Umbilical cord (tissue), 2 donors: Measurements from ENCODE around the gene GDF3. TPM values are rescaled to one million over a fixed set of nuclear protein-coding genes. Genes with fewer than 3 reads are reported as not detected.
"Not testable (repeated sequence)": the region's sequence is repeated elsewhere in the genome, so short reads cannot be mapped to it uniquely, and the experiment has no call there.

Source experiments
- DNase-seq: peaks from one replicate; pipeline ENCODE4 v3.0.0-alpha.2; 2015; ENCODE audit warnings: low spot score
- total RNA-seq: library from RNA; depleted of rRNA; stranded (reverse); fragments of >200 nt; gene quantifications from one replicate; pipeline ENCODE4 v1.2.3, GENCODE V29; 2014; ENCODE audit warnings: low replicate concordance; ENCODE audit not compliant: insufficient read depth

GDF3 gene
- 2.9 TPM for total RNA-seq

GRCh38 chr12:7695566-7696197 is at the start of gene GDF3:
GDF3 (minus strand) TSS chr12:7695775; CDS start chr12:7695728, 47 bp downstream.
- DNase-seq: peak; percentile 9

GRCh38 chr12:7732993-7733392 is 37.4 kb upstream of the GDF3 start:
- no peak for DNase-seq

GRCh38 chr12:7731486-7731885 is 35.9 kb upstream of the GDF3 start:
- DNase-seq: peak; percentile 80

DNA sequence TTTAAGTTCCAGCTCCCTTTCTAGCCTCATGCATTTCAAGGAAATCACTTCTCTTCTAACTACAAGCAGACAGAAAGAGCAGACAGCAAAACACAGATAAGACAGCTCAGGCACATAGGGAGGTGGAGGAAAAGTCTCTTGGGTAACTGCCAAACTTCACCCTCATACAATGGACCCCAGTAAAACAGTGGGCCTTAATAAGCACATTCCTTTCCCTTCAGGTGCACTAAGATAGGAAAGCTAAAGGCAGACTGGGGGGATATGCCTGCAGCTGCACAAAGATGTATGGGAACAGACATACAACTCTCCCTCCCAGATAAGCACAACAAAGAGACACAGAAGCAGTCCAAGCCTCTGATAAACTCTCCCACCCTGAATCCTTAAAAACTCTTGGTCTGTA is 35.4 kb upstream of the GDF3 start:
- DNase-seq: peak; percentile 27

- no peak for DNase-seq
These were observed 34.2 kb upstream of the GDF3 start for GRCh38 chr12:7729746-7730145.

GRCh38 chr12:7723926-7724325 is 28.4 kb upstream of the GDF3 start:
- DNase-seq: peak; percentile 31

- DNase-seq: peak; percentile 88
These were observed 24.6 kb upstream of the GDF3 start for GRCh38 chr12:7719946-7720730.

- DNase-seq: no peak
These were observed 20.8 kb upstream of the GDF3 start for GRCh38 chr12:7716381-7716780.

DNA sequence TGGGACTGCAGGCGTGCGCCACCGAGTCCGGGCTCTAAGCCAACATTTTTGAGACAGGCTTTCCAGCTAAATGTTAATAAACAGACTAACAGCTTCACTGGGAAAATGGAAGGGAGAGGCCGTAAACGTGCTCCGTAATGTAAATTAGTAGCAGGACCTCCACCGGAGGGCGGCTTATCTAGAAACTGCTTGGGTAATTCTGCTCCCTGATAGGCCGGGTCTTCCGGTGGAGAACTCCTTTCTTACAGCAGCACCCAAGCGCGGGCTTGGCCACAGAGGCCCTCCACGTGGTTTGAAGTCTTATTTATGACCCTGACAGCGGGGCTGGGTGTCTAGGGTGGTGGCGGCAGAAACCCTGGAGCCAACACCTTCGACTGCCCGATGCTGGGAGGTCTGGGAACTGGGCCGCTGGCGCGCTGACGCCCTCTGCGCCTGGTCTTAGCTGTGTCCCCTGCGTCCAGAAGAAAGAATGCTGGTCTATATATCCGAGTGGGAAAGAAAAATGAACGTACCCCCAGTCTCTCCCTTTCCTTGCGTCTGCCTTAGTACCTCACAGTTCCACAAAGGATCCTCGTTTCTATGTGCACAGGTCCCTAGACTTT is 17.4 kb upstream of the GDF3 start:
- no peak for DNase-seq

DNA sequence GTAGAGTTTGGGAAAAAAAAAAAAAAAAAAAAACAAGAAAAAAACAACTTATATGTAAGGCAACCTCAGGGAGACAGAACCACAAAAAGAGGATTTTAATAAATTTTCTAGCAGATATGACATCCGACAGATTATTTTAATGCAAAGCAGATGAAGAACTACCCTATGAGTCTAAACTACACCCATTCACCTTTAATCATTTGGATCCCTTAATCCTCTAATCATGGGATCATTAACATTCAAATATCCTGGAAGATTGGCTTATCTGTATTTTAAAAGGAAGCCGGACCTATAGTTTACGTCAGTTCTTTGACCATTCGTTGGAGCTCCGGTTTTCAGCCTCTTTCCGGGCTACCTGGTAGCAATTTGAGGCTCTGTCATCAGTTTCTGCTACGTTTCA is 15.6 kb upstream of the GDF3 start, which contains the start of gene DPPA3:
TSS of gene DPPA3 (plus strand) at position 301 of the 400 bp plus-strand sequence. CDS start 138 bp downstream, outside the sequence.
- no peak for DNase-seq

DNA sequence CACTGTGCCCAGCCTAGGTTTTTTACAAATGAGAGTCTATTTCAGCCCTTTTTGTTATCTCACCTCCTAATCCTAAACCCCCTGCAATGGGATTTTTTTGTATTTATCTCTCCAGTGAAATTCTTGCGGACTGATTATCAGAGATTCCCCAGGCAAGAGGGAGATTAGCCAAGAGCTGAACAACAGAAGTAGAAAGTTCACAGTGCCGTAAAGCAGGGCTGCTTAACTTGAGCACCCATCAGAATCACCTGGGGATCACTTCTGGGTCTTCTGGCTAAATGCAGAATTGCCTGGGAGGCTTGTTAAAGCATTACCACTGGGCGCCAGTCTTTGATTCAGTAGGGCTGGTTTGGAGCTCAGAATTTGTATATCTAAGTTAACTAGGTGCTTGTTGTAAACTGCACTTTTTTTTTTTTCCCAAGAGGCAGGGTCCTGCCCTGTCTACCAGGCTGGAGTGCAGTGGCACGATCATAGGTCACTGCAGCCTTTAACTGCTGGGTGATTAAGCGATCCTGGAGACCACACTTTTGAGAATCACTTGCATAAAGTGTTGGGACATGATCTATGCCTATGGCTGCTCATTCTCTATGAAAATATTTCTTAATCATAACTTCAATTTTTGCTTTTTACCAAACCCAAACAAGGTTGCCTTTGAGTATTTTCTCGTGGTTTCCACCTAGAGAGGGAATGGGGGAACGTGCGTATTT is 14.5 kb upstream of the GDF3 start:
- peak; percentile 35 for DNase-seq

DNA sequence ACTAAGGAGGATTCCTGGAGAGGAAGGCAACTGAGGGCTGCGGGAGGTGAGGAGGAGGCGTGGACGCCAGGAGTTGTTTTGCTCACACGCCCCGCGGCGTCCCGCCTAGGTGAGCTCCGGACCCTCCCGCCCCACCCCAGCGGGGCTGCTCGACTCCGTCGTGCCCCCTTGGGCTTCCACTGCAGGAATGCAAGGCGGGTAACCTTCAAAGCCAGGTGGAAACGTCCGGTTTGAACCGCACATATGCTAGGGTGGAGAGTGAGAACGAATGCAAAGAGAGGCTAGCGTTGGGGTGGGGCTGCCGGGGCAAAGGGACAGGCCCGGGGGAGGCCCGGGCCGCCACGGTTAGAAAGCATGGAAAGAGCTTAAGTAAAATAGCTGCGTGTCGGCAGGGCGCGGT is 10.3 kb upstream of the GDF3 start:
- no peak for DNase-seq

DNA sequence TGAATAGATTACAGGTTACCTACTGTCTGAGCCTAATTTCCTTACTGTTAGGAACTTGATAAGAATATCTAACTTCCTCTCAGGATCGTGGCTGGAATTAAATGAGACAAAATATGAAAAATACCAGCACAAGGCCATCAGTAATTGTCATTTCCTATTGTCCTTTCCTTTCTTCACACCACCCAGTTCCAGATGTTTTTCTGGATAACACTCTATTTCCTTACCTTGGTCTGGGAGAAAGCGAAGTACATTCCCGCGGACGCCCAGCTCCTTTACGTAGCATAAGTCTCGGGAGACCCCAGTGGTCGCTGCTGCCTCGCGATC is 376 bp downstream of the GDF3 start:
- no peak for DNase-seq

DNA sequence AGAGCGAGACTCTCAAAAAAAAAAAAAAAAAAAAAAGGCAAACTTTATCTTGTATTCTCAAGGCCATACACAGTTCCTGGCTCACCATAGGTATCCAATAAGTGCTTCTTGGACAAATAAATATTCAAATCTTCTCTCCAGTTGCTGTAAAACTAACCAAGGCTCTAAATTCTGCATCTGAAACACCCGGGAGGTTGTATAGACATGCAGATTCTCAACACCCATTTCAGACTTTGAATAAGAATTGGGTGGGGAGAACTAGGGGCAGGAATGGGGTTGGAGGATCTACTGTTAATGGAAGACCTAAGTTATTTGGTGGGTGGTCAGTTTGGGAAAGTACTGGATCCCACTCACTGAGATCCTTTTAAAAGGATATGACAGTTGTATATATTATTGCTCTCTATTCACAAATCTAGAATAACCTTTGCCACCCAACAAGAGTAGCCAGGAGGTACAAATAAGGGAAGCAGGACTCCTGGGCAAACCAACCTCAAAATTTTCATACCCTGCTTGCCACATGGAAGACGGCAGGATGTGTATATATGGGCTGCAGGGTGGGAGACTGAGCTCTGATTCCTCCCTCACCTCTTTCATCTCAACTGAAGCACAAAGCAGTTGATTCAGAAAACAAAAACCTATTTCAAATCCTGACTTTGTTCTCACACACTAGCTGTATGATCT is 879 bp downstream of the GDF3 start:
- DNase-seq: no peak

GRCh38 chr12:7693793-7694192 is 1.8 kb downstream of the GDF3 start:
- DNase-seq: no peak

GRCh38 chr12:7681535-7681934 is 14.0 kb downstream of the GDF3 start:
- no peak for DNase-seq

DNA sequence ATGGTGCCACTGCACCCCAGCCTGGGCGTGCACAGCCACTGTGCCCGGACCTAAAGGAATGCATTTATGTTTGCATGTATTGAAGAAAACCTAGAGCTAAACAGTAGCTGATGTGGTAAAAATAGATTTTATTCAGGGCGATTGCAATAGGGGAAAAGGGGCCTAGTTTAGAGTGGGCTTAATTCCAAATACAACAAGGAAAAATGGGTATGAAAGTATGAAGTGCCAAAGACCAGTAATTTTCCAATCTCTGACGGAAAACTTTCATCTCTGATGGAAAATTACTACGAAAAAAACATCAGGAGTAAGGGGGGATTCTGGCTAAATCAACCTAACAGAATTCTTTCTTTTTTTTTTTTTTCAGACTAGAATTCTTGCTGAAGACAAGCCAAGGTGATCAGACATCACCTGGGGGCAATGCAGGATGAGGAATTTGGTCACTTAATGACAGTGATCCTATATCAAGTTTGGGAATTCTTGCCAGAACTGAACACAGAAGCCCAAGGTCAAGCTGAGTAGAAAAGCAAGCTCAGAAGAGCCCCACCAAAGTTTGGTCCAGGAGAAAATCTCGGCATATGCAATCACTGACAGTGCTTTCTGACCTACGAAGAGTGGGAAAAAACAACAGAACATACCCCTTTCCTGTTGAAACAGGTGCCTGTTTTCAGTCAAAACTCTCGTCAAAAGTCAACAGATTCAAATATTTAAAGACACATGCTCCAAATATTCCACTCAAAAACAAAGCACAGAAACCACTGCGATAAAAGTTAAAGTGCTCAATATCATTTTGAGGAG is 16.1 kb downstream of the GDF3 start:
- DNase-seq: no peak

DNA sequence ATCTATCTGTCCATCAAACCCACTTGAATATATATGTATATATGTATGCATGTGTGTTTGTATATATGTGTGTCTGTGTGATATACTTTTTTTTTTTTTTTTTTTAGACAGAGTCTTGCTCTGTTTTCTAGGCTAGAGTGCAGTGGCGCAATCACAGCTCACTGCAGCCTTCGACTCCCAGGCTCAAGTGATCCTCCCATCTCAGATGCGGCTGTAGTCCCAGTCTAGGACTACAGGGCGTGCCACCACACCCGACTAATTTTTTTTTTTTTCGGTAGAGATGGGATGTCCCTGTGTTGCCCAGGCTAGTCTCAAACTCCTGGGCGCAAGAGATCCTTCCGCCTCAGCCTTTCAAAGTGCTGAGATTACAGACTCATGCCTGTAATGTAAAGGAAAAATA is 16.8 kb downstream of the GDF3 start:
- DNase-seq: no peak

- DNase-seq: peak; percentile 78
These were observed 18.1 kb downstream of the GDF3 start for GRCh38 chr12:7677432-7677888.

GRCh38 chr12:7675455-7675854 is 20.1 kb downstream of the GDF3 start:
- not testable (repeated sequence) for DNase-seq

DNA sequence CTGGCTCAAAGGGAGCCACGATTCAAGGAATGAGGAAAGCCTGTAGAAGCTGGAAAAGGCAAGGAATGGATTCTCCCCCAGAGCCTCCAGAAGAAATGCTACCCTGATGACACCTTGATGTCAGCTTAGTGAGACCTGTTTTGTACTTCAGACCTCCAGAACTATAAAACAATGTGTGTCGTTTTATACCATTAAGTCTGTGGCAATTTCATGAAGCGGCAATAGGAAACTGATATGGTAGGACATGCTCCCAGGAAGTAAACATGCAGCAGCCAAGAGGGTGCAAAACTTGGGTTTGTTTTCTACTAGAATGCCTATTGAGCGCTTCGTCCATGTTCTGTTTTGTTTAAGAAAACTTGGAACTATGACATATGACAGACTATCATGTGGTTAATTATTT is 27.4 kb downstream of the GDF3 start:
- no peak for DNase-seq
